DOHH2 (cell line): ENCODE data around the gene CCDC8.

Source experiments
- H3F3A ChIP-seq: fragments of 200-600 bp; sonication (generic), shearing (Covaris generic); 2 replicates; pipeline ENCODE4 v1.6.0; 2016; ENCODE audit warnings: antibody characterized with exemption, mild to moderate bottlenecking; ENCODE audit not compliant: control insufficient read depth, insufficient read depth
- H3K27ac ChIP-seq: fragments of 200-600 bp; sonication (generic); 2 replicates; pipeline ENCODE4 v1.5.1; 2014; ENCODE audit warnings: low read depth, mild to moderate bottlenecking, low read length, moderate library complexity
- H3K27me3 ChIP-seq: fragments of 200-600 bp; sonication (generic); 2 replicates; pipeline ENCODE4 v1.6.1; 2014; ENCODE audit warnings: mild to moderate bottlenecking, low read length, mixed read lengths; ENCODE audit not compliant: control insufficient read depth
- H3K36me3 ChIP-seq: fragments of 200-600 bp; sonication (generic); 2 replicates; pipeline ENCODE4 v1.6.1; 2014; ENCODE audit warnings: mild to moderate bottlenecking, low read length, moderate library complexity, mixed read lengths; ENCODE audit not compliant: control insufficient read depth
- H3K4me1 ChIP-seq: fragments of 200-600 bp; sonication (generic); 2 replicates; pipeline ENCODE4 v1.6.1; 2014; ENCODE audit warnings: mild to moderate bottlenecking, low read length, mixed read lengths; ENCODE audit not compliant: control insufficient read depth
- H3K4me2 ChIP-seq: fragments of 200-600 bp; sonication (generic); 2 replicates; pipeline ENCODE4 v1.6.0; 2014; ENCODE audit warnings: mild to moderate bottlenecking, low read length, moderate library complexity
- H3K4me3 ChIP-seq: fragments of 200-600 bp; sonication (generic); 2 replicates; pipeline ENCODE4 v1.5.1; 2014; ENCODE audit warnings: mild to moderate bottlenecking, low read length, mixed read lengths
- H3K79me2 ChIP-seq: fragments of 200-600 bp; sonication (generic); 2 replicates; pipeline ENCODE4 v1.6.1; 2014; ENCODE audit warnings: mild to moderate bottlenecking, low read length, mixed read lengths; ENCODE audit not compliant: control insufficient read depth
- H3K9me2 ChIP-seq: fragments of 200-600 bp; sonication (generic); replicated peaks from 2 replicates; pipeline ENCODE4 v1.6.1; 2014; ENCODE audit warnings: mild to moderate bottlenecking, low read length, mixed read lengths; ENCODE audit not compliant: control insufficient read depth
- H3K9me3 ChIP-seq: fragments of 200-600 bp; sonication (generic); 2 replicates; pipeline ENCODE4 v1.6.1; 2014; ENCODE audit warnings: antibody characterized with exemption, low read length, mixed read lengths; ENCODE audit not compliant: control insufficient read depth, insufficient read depth
- H4K20me1 ChIP-seq: fragments of 200-600 bp; sonication (generic); 2 replicates; pipeline ENCODE4 v1.6.0; 2014; ENCODE audit warnings: low read depth, mild to moderate bottlenecking, antibody characterized with exemption, low read length, moderate library complexity; ENCODE audit not compliant: control insufficient read depth, insufficient read depth
- CTCF ChIP-seq: fragments of 200-600 bp; sonication (generic); IDR thresholded peaks from one replicate; pipeline ENCODE4 v1.5.1; 2014; ENCODE audit warnings: antibody characterized with exemption, mild to moderate bottlenecking, low read depth, low read length; ENCODE audit not compliant: poor library complexity, severe bottlenecking
- EZH2phosphoT487 ChIP-seq: fragments of 200-600 bp; sonication (generic); IDR thresholded peaks from 2 replicates; pipeline ENCODE4 v1.6.1; 2017; ENCODE audit warnings: borderline replicate concordance, mild to moderate bottlenecking, antibody characterized with exemption, low read length, moderate library complexity, mixed read lengths

The CCDC8 gene

GRCh38 chr19:46412650-46413261 lies 608 bp downstream of the CCDC8 start:
- no peaks in the 10 kb centered on the region for H4K20me1 ChIP-seq
- 0 out of 2 replicates have a peak, but pooled peaks cover 1% of the 10 kb centered on the region for H3K27me3 ChIP-seq
- H3K9me3 ChIP-seq, result no peaks in the 10 kb centered on the region
- TF ChIP-seq EZH2phosphoT487, result no peak
- TF ChIP-seq CTCF, result no peak
- no peak overlapping the region for H3K4me2 ChIP-seq
- no peaks in the 10 kb centered on the region for H3F3A ChIP-seq
- no peaks in the 10 kb centered on the region for H3K36me3 ChIP-seq
- H3K4me3 ChIP-seq, result no peak overlapping the region
- H3K79me2 ChIP-seq, result no peaks in the 10 kb centered on the region
- H3K27ac ChIP-seq, result no peak overlapping the region
- no peaks in the 10 kb centered on the region for H3K9me2 ChIP-seq
- H3K4me1 ChIP-seq, result peaks cover 20% of the 10 kb centered on the region

GRCh38 chr19:46411925-46412649 lies 1.3 kb downstream of the CCDC8 start:
- no peaks in the 10 kb centered on the region for H3F3A ChIP-seq
- H3K27ac ChIP-seq, result no peak overlapping the region
- H4K20me1 ChIP-seq, result no peaks in the 10 kb centered on the region
- H3K27me3 ChIP-seq, result 0 out of 2 replicates have a peak, but pooled peaks cover 2% of the 10 kb centered on the region
- TF ChIP-seq CTCF (no peak), EZH2phosphoT487 (no peak)
- H3K4me1 ChIP-seq, result peaks cover 13% of the 10 kb centered on the region
- H3K9me2 ChIP-seq, result no peaks in the 10 kb centered on the region
- no peak overlapping the region for H3K4me2 ChIP-seq
- H3K9me3 ChIP-seq, result no peaks in the 10 kb centered on the region
- no peaks in the 10 kb centered on the region for H3K79me2 ChIP-seq
- H3K36me3 ChIP-seq, result no peaks in the 10 kb centered on the region
- no peak overlapping the region for H3K4me3 ChIP-seq

GRCh38 chr19:46411088-46411924 lies 2.1 kb downstream of the CCDC8 start:
- H3K79me2 ChIP-seq, result no peaks in the 10 kb centered on the region
- no peaks in the 10 kb centered on the region for H4K20me1 ChIP-seq
- no peaks in the 10 kb centered on the region for H3K36me3 ChIP-seq
- no peak overlapping the region for H3K4me3 ChIP-seq
- H3F3A ChIP-seq, result no peaks in the 10 kb centered on the region
- 0 out of 2 replicates have a peak, but pooled peaks cover 2% of the 10 kb centered on the region for H3K27me3 ChIP-seq
- no peak overlapping the region for H3K4me2 ChIP-seq
- no peaks in the 10 kb centered on the region for H3K9me3 ChIP-seq
- H3K27ac ChIP-seq, result no peak overlapping the region
- peaks cover 5% of the 10 kb centered on the region for H3K4me1 ChIP-seq
- no peak for TF ChIP-seq CTCF
- TF ChIP-seq EZH2phosphoT487, result no peak
- no peaks in the 10 kb centered on the region for H3K9me2 ChIP-seq
